ENCODE measurements around the gene RELB.

RELB gene

GRCh38 chr19:45071969-45072790, 70.9 kb downstream of the RELB start:
- Histone ChIP-seq H3K79me2 (ENCODE audit: insufficient read depth, low read length) (no peaks in the 10 kb centered on the region), H3K9me2 (replicated peaks; ENCODE audit: low read depth, low read length) (no peaks in the 10 kb centered on the region), H3K9me3 (ENCODE audit: insufficient read depth, low read depth, low read length) (no peaks in the 10 kb centered on the region), H3K9ac (ENCODE audit: low read depth, low read length, poor library complexity, severe bottlenecking) (no peak overlapping the region), H3K4me3 (ENCODE audit: low read length, poor library complexity, severe bottlenecking) (no peak overlapping the region), H4K20me1 (ENCODE audit: insufficient read depth, low read length, poor library complexity, severe bottlenecking) (no peaks in the 10 kb centered on the region), H3K4me2 (ENCODE audit: low read depth, low read length, poor library complexity, severe bottlenecking) (no peak overlapping the region), H3F3A (ENCODE audit: low read depth) (no peaks in the 10 kb centered on the region), H3K4me1 (ENCODE audit: insufficient read depth, low read length, poor library complexity, severe bottlenecking) (no peaks in the 10 kb centered on the region), H3K36me3 (ENCODE audit: insufficient read depth, low read length) (peaks cover 29% of the 10 kb centered on the region; the same call in 1 of the 2 replicates), H3K27me3 (ENCODE audit: insufficient read depth, low read length, poor library complexity, severe bottlenecking) (no peaks in the 10 kb centered on the region), H2AFZ (ENCODE audit: low read length) (no peak overlapping the region)
- no peak for TF ChIP-seq EZH2phosphoT487 (IDR thresholded peaks at IDR 0.05; ENCODE audit: borderline replicate concordance)

GRCh38 chr19:45074744-45075300, 73.6 kb downstream of the RELB start:
- no peak overlapping the region for H3K9ac ChIP-seq (ENCODE audit: low read depth, low read length, poor library complexity, severe bottlenecking)
- peaks cover 10% of the 10 kb centered on the region; the same call in 1 of the 2 replicates for H3K36me3 ChIP-seq (ENCODE audit: insufficient read depth, low read length)
- TF ChIP-seq EZH2phosphoT487 (IDR thresholded peaks at IDR 0.05; ENCODE audit: borderline replicate concordance) (no peak), CTCF (conservative IDR thresholded peaks at IDR 0.05; ENCODE audit: low read length) (no peak)

GRCh38 chr19:45075301-45076028, 74.2 kb downstream of the RELB start:
- Histone ChIP-seq H3K79me2 (ENCODE audit: insufficient read depth, low read length) (peaks cover 14% of the 10 kb centered on the region), H3K9me2 (replicated peaks; ENCODE audit: low read depth, low read length) (no peaks in the 10 kb centered on the region), H3K36me3 (ENCODE audit: insufficient read depth, low read length) (peaks cover 4% of the 10 kb centered on the region; the same call in 1 of the 2 replicates), H2AFZ (ENCODE audit: low read length) (no peak overlapping the region), H3F3A (ENCODE audit: low read depth) (no peaks in the 10 kb centered on the region), H3K9ac (ENCODE audit: low read depth, low read length, poor library complexity, severe bottlenecking) (no peak overlapping the region), H4K20me1 (ENCODE audit: insufficient read depth, low read length, poor library complexity, severe bottlenecking) (peaks cover 4% of the 10 kb centered on the region), H3K27me3 (ENCODE audit: insufficient read depth, low read length, poor library complexity, severe bottlenecking) (no peaks in the 10 kb centered on the region), H3K4me3 (ENCODE audit: low read length, poor library complexity, severe bottlenecking) (no peak overlapping the region), H3K4me2 (ENCODE audit: low read depth, low read length, poor library complexity, severe bottlenecking) (no peak overlapping the region), H3K4me1 (ENCODE audit: insufficient read depth, low read length, poor library complexity, severe bottlenecking) (peaks cover 9% of the 10 kb centered on the region), H3K9me3 (ENCODE audit: insufficient read depth, low read depth, low read length) (no peaks in the 10 kb centered on the region)
- TF ChIP-seq EZH2phosphoT487 (IDR thresholded peaks at IDR 0.05; ENCODE audit: borderline replicate concordance) = no peak
- no peak for TF ChIP-seq CTCF (conservative IDR thresholded peaks at IDR 0.05; ENCODE audit: low read length)

More at GRCh38 chr19:45074744-45075300, 73.6 kb downstream of the RELB start:
- no peaks in the 10 kb centered on the region for H4K20me1 ChIP-seq (ENCODE audit: insufficient read depth, low read length, poor library complexity, severe bottlenecking)
- no peaks in the 10 kb centered on the region for H3F3A ChIP-seq (ENCODE audit: low read depth)
- no peak overlapping the region for H3K4me2 ChIP-seq (ENCODE audit: low read depth, low read length, poor library complexity, severe bottlenecking)
- H3K9me2 ChIP-seq (replicated peaks; ENCODE audit: low read depth, low read length) = no peaks in the 10 kb centered on the region
- H2AFZ ChIP-seq (ENCODE audit: low read length) = no peak overlapping the region
- H3K9me3 ChIP-seq (ENCODE audit: insufficient read depth, low read depth, low read length) = no peaks in the 10 kb centered on the region
- H3K79me2 ChIP-seq (ENCODE audit: insufficient read depth, low read length) = peaks cover 8% of the 10 kb centered on the region
- H3K27me3 ChIP-seq (ENCODE audit: insufficient read depth, low read length, poor library complexity, severe bottlenecking) = no peaks in the 10 kb centered on the region
- H3K4me1 ChIP-seq (ENCODE audit: insufficient read depth, low read length, poor library complexity, severe bottlenecking) = peaks cover 3% of the 10 kb centered on the region
- no peak overlapping the region for H3K4me3 ChIP-seq (ENCODE audit: low read length, poor library complexity, severe bottlenecking)

Measured in Loucy (cell line).